ENCODE data around the gene CLPX. TPM values are rescaled to one million over a fixed set of nuclear protein-coding genes. Genes with fewer than 3 reads are reported as not detected.
"Not testable (repeated sequence)": the region's sequence is repeated elsewhere in the genome, so short reads cannot be mapped to it uniquely, and the experiment has no call there.

CLPX gene
- total and polyA plus RNA-seq, 7 donors, result 24.4 to 87.2 (median 53.7) TPM

GRCh38 chr15:65189102-65189740 is 4.1 kb upstream of the CLPX start:
- TF ChIP-seq CTCF (IDR thresholded peaks at IDR 0.05), result peak; percentile 57
- no peaks in the 10 kb centered on the region for H3K4me1 ChIP-seq
- DNase-seq (no peak), ATAC-seq (no peak)
- intact Hi-C loops (cut with DNase I), result loop anchor here (2.0 to 10.0 kb wide), 4 partner anchors 82 to 164 kb away; partner anchors contain the start of genes MTFMT (in 1 of the 2), RNU5A-1 (in 1 of the 2) and RNU5B-1 (in 1 of the 2)
- WGBS, 3 donors, result 10 to 14% (median 13%) methylated on average over 3 of the region's 3 CpGs
- H3K9me3 ChIP-seq, result no peaks in the 10 kb centered on the region
- H3K27me3 ChIP-seq (ENCODE audit: insufficient read depth in 3 of 3, low read length in 2 of 3), result no peaks in the 10 kb centered on the region
- no peaks in the 10 kb centered on the region for H3K36me3 ChIP-seq (ENCODE audit: insufficient read depth in 1 of 2, low read depth in 1 of 2)
- no peak overlapping the region for H3K27ac ChIP-seq
- no peak overlapping the region for H3K4me3 ChIP-seq

- not testable (repeated sequence) for ATAC-seq; H3K4me1 ChIP-seq; H3K36me3 ChIP-seq (ENCODE audit: insufficient read depth in 1 of 2, low read depth in 1 of 2)
Observed at GRCh38 chr15:65188472-65188871, 3.3 kb upstream of the CLPX start.

GRCh38 chr15:65184305-65184867 is 756 bp downstream of the CLPX start:
- Histone ChIP-seq H3K4me3 (peak overlapping the region; percentile 92), H3K36me3 (ENCODE audit: insufficient read depth in 1 of 2, low read depth in 1 of 2) (peaks cover 0 to 13% of the 10 kb centered on the region in 2 donors), H3K9me3 (no peaks in the 10 kb centered on the region), H3K4me1 (peaks cover 20% of the 10 kb centered on the region), H3K27me3 (ENCODE audit: insufficient read depth in 3 of 3, low read length in 2 of 3) (no peaks in the 10 kb centered on the region), H3K27ac (peak overlapping the region; percentile 97)
- intact Hi-C loops (cut with DNase I), result loop anchor here in 1 of 2 donors (10.0 kb wide), 1 partner anchor 160 kb away; the partner anchor contains the start of gene MTFMT
- TF ChIP-seq CTCF (IDR thresholded peaks at IDR 0.05), result no peak
- WGBS, 3 donors, result 0 to 1% (median 1%) methylated on average over 27 to 33 of the region's 33 CpGs
- DNase-seq (peak; percentile 62 to 79), ATAC-seq (peak; percentile 16 to 62 (median 42))

More at GRCh38 chr15:65188472-65188871, 3.3 kb upstream of the CLPX start:
- intact Hi-C loops (cut with DNase I), result loop anchor here (2.0 to 10.0 kb wide), 4 partner anchors 82 to 164 kb away; partner anchors contain the start of genes MTFMT (in 1 of the 2), RNU5A-1 (in 1 of the 2) and RNU5B-1 (in 1 of the 2)
- 87 to 89% (median 88%) methylated on average over 9 of the region's 9 CpGs for WGBS, 3 donors
- DNase-seq; H3K4me3 ChIP-seq; H3K9me3 ChIP-seq; H3K27me3 ChIP-seq (ENCODE audit: insufficient read depth in 3 of 3, low read length in 2 of 3); H3K27ac ChIP-seq: not testable (repeated sequence)

- intact Hi-C loops (cut with DNase I), result loop anchor here in 1 of 2 donors (10.0 kb wide), 1 partner anchor 159 kb away; the partner anchor contains the start of gene MTFMT
- 1 to 4% (median 1%) methylated on average over 4 of the region's 4 CpGs for WGBS, 3 donors
- Histone ChIP-seq H3K27me3 (ENCODE audit: insufficient read depth in 3 of 3, low read length in 2 of 3) (no peaks in the 10 kb centered on the region), H3K36me3 (ENCODE audit: insufficient read depth in 1 of 2, low read depth in 1 of 2) (peaks cover 0 to 19% of the 10 kb centered on the region in 2 donors), H3K4me3 (peak overlapping the region; percentile 92), H3K9me3 (no peaks in the 10 kb centered on the region), H3K4me1 (peaks cover 20% of the 10 kb centered on the region), H3K27ac (peak overlapping the region; percentile 97)
- ATAC-seq, result no peak
- TF ChIP-seq CTCF (IDR thresholded peaks at IDR 0.05), result no peak
- no peak for DNase-seq
Observed at GRCh38 chr15:65183865-65184159, 1.3 kb downstream of the CLPX start.

- peak overlapping the region; percentile 92 for H3K4me3 ChIP-seq
- intact Hi-C loops (cut with DNase I), result loop anchor here in 1 of 2 donors (10.0 kb wide), 1 partner anchor 158 kb away; the partner anchor contains the start of gene MTFMT
Observed at GRCh38 chr15:65182538-65182937, 2.6 kb downstream of the CLPX start.

GRCh38 chr15:65181582-65182353 is 3.4 kb downstream of the CLPX start:
- ATAC-seq; DNase-seq; H3K9me3 ChIP-seq; H3K27me3 ChIP-seq (ENCODE audit: insufficient read depth in 3 of 3, low read length in 2 of 3); H3K4me3 ChIP-seq; H3K27ac ChIP-seq: not testable (repeated sequence)
- Histone ChIP-seq H3K36me3 (ENCODE audit: insufficient read depth in 1 of 2, low read depth in 1 of 2) (peaks cover 3 to 39% of the 10 kb centered on the region in 2 donors), H3K4me1 (peaks cover 20% of the 10 kb centered on the region)
- 77 to 86% (median 77%) methylated on average over 15 of the region's 15 CpGs for WGBS, 3 donors
- intact Hi-C loops (cut with DNase I), result loop anchor here in 1 of 2 donors (10.0 kb wide), 1 partner anchor 157 kb away; the partner anchor contains the start of gene MTFMT

More at GRCh38 chr15:65182538-65182937, 2.6 kb downstream of the CLPX start:
- WGBS, 3 donors, result 75 to 78% (median 77%) methylated on average over 4 of the region's 4 CpGs
- H3K4me1 ChIP-seq, result peaks cover 20% of the 10 kb centered on the region
- DNase-seq (no peak), ATAC-seq (no peak)
- no peaks in the 10 kb centered on the region for H3K27me3 ChIP-seq (ENCODE audit: insufficient read depth in 3 of 3, low read length in 2 of 3)
- H3K9me3 ChIP-seq, result no peaks in the 10 kb centered on the region
- peaks cover 0 to 31% of the 10 kb centered on the region in 2 donors for H3K36me3 ChIP-seq (ENCODE audit: insufficient read depth in 1 of 2, low read depth in 1 of 2)
- peak overlapping the region; percentile 97 for H3K27ac ChIP-seq
- TF ChIP-seq CTCF (IDR thresholded peaks at IDR 0.05), result no peak
